DOHH2 (cell line): ENCODE measurements around the gene ZMYND12.

ENCODE experiments used
- H3F3A ChIP-seq: fragments of 200-600 bp; sonication (generic), shearing (Covaris generic); 2 replicates; pipeline ENCODE4 v1.6.0; 2016; ENCODE audit warnings: antibody characterized with exemption, mild to moderate bottlenecking; ENCODE audit not compliant: control insufficient read depth, insufficient read depth
- H3K27ac ChIP-seq: fragments of 200-600 bp; sonication (generic); 2 replicates; pipeline ENCODE4 v1.5.1; 2014; ENCODE audit warnings: low read depth, mild to moderate bottlenecking, low read length, moderate library complexity
- H3K27me3 ChIP-seq: fragments of 200-600 bp; sonication (generic); 2 replicates; pipeline ENCODE4 v1.6.1; 2014; ENCODE audit warnings: mild to moderate bottlenecking, low read length, mixed read lengths; ENCODE audit not compliant: control insufficient read depth
- H3K36me3 ChIP-seq: fragments of 200-600 bp; sonication (generic); 2 replicates; pipeline ENCODE4 v1.6.1; 2014; ENCODE audit warnings: mild to moderate bottlenecking, low read length, moderate library complexity, mixed read lengths; ENCODE audit not compliant: control insufficient read depth
- H3K4me1 ChIP-seq: fragments of 200-600 bp; sonication (generic); 2 replicates; pipeline ENCODE4 v1.6.1; 2014; ENCODE audit warnings: mild to moderate bottlenecking, low read length, mixed read lengths; ENCODE audit not compliant: control insufficient read depth
- H3K4me2 ChIP-seq: fragments of 200-600 bp; sonication (generic); 2 replicates; pipeline ENCODE4 v1.6.0; 2014; ENCODE audit warnings: mild to moderate bottlenecking, low read length, moderate library complexity
- H3K4me3 ChIP-seq: fragments of 200-600 bp; sonication (generic); 2 replicates; pipeline ENCODE4 v1.5.1; 2014; ENCODE audit warnings: mild to moderate bottlenecking, low read length, mixed read lengths
- H3K79me2 ChIP-seq: fragments of 200-600 bp; sonication (generic); 2 replicates; pipeline ENCODE4 v1.6.1; 2014; ENCODE audit warnings: mild to moderate bottlenecking, low read length, mixed read lengths; ENCODE audit not compliant: control insufficient read depth
- H3K9me2 ChIP-seq: fragments of 200-600 bp; sonication (generic); replicated peaks from 2 replicates; pipeline ENCODE4 v1.6.1; 2014; ENCODE audit warnings: mild to moderate bottlenecking, low read length, mixed read lengths; ENCODE audit not compliant: control insufficient read depth
- H3K9me3 ChIP-seq: fragments of 200-600 bp; sonication (generic); 2 replicates; pipeline ENCODE4 v1.6.1; 2014; ENCODE audit warnings: antibody characterized with exemption, low read length, mixed read lengths; ENCODE audit not compliant: control insufficient read depth, insufficient read depth
- H4K20me1 ChIP-seq: fragments of 200-600 bp; sonication (generic); 2 replicates; pipeline ENCODE4 v1.6.0; 2014; ENCODE audit warnings: low read depth, mild to moderate bottlenecking, antibody characterized with exemption, low read length, moderate library complexity; ENCODE audit not compliant: control insufficient read depth, insufficient read depth
- CTCF ChIP-seq: fragments of 200-600 bp; sonication (generic); IDR thresholded peaks from one replicate; pipeline ENCODE4 v1.5.1; 2014; ENCODE audit warnings: antibody characterized with exemption, mild to moderate bottlenecking, low read depth, low read length; ENCODE audit not compliant: poor library complexity, severe bottlenecking
- EZH2phosphoT487 ChIP-seq: fragments of 200-600 bp; sonication (generic); IDR thresholded peaks from 2 replicates; pipeline ENCODE4 v1.6.1; 2017; ENCODE audit warnings: borderline replicate concordance, mild to moderate bottlenecking, antibody characterized with exemption, low read length, moderate library complexity, mixed read lengths

ZMYND12 gene

GRCh38 chr1:42484382-42484781 lies 28.6 kb upstream of the ZMYND12 start:
- no peaks in the 10 kb centered on the region for H4K20me1 ChIP-seq
- no peak overlapping the region for H3K4me2 ChIP-seq
- no peaks in the 10 kb centered on the region for H3K9me3 ChIP-seq
- TF ChIP-seq EZH2phosphoT487 (no peak), CTCF (no peak)
- no peaks in the 10 kb centered on the region for H3K4me1 ChIP-seq
- peaks cover 7% of the 10 kb centered on the region; the same call in 1 of the 2 replicates for H3K27me3 ChIP-seq
- no peak overlapping the region for H3K27ac ChIP-seq
- H3F3A ChIP-seq, result no peaks in the 10 kb centered on the region
- no peaks in the 10 kb centered on the region for H3K36me3 ChIP-seq
- H3K4me3 ChIP-seq, result no peak overlapping the region
- no peaks in the 10 kb centered on the region for H3K79me2 ChIP-seq
- no peaks in the 10 kb centered on the region for H3K9me2 ChIP-seq

- no peaks in the 10 kb centered on the region for H3K4me1 ChIP-seq
- H3K79me2 ChIP-seq, result no peaks in the 10 kb centered on the region
- H3F3A ChIP-seq, result no peaks in the 10 kb centered on the region
- no peaks in the 10 kb centered on the region for H4K20me1 ChIP-seq
- no peak overlapping the region for H3K4me2 ChIP-seq
- H3K27ac ChIP-seq, result no peak overlapping the region
- no peaks in the 10 kb centered on the region for H3K9me2 ChIP-seq
- H3K27me3 ChIP-seq, result no peaks in the 10 kb centered on the region; the same call in 1 of the 2 replicates
- no peak overlapping the region for H3K4me3 ChIP-seq
- H3K36me3 ChIP-seq, result no peaks in the 10 kb centered on the region
- no peak for TF ChIP-seq EZH2phosphoT487
- no peak for TF ChIP-seq CTCF
- no peaks in the 10 kb centered on the region for H3K9me3 ChIP-seq
These were observed 26.9 kb upstream of the ZMYND12 start for GRCh38 chr1:42482635-42483153.

DNA sequence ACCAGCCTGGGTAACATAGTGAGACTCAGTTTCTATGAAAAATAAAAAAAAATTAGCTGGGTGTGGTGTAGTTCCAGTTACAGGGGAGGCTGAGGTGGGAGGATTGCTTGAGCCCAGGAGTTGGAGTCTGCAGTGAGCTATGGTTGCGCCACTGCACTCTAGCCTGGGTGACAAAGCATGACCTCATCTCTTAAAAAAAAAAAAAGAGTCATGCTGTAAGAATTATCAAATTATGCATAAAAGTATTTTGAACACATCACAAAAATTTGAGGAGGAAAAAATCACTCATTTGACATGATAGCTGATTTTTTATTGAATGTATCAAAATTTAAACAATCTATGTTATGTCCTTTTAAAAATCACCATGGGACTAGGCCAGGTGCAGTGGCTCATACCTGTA lies 25.1 kb upstream of the ZMYND12 start:
- Histone ChIP-seq H3K4me1 (no peaks in the 10 kb centered on the region), H3K4me2 (no peak overlapping the region), H3K27me3 (no peaks in the 10 kb centered on the region; the same call in 1 of the 2 replicates), H4K20me1 (no peaks in the 10 kb centered on the region), H3K9me3 (no peaks in the 10 kb centered on the region), H3K9me2 (no peaks in the 10 kb centered on the region), H3K4me3 (no peak overlapping the region), H3K36me3 (no peaks in the 10 kb centered on the region), H3K27ac (no peak overlapping the region), H3K79me2 (no peaks in the 10 kb centered on the region), H3F3A (no peaks in the 10 kb centered on the region)
- TF ChIP-seq EZH2phosphoT487, result no peak
- TF ChIP-seq CTCF, result no peak
